GM19397 (cell line): ENCODE measurements around the gene RTP3.
"Not testable (repeated sequence)": the region's sequence is repeated elsewhere in the genome, so short reads cannot be mapped to it uniquely, and the experiment has no call there.

Source experiments
- ATAC-seq: cut with Tn5 transposase; IDR thresholded peaks from one replicate; pipeline ENCODE4 v1.9.1; 2021; ENCODE audit warnings: mild to moderate bottlenecking, moderate library complexity; ENCODE audit not compliant: unreplicated experiment

The RTP3 gene

GRCh38 chr3:46490338-46491084 is 7.3 kb upstream of the RTP3 start:
- ATAC-seq, result no peak

GRCh38 chr3:46491089-46492070 is 6.4 kb upstream of the RTP3 start:
- no peak for ATAC-seq

GRCh38 chr3:46492890-46493547 is 4.8 kb upstream of the RTP3 start:
- no peak for ATAC-seq

- ATAC-seq, result not testable (repeated sequence)
Observed at GRCh38 chr3:46494491-46494890, 3.3 kb upstream of the RTP3 start.

- no peak for ATAC-seq
Observed at GRCh38 chr3:46495901-46496456, 1.8 kb upstream of the RTP3 start.

GRCh38 chr3:46496746-46497555 is 825 bp upstream of the RTP3 start:
- no peak for ATAC-seq

- ATAC-seq, result no peak
Observed at GRCh38 chr3:46498916-46499519, 1.2 kb downstream of the RTP3 start.

- no peak for ATAC-seq
Observed at GRCh38 chr3:46500656-46501635, 3.2 kb downstream of the RTP3 start.

- ATAC-seq, result no peak
Observed at GRCh38 chr3:46501702-46502101, 3.9 kb downstream of the RTP3 start.

GRCh38 chr3:46503200-46503874 is 5.6 kb downstream of the RTP3 start:
- no peak for ATAC-seq

- ATAC-seq, result no peak
Observed at GRCh38 chr3:46504789-46505188, 7.0 kb downstream of the RTP3 start.

GRCh38 chr3:46505953-46506352 is 8.2 kb downstream of the RTP3 start:
- ATAC-seq, result no peak

GRCh38 chr3:46506526-46506925 is 8.8 kb downstream of the RTP3 start:
- ATAC-seq, result no peak

- no peak for ATAC-seq
Observed at GRCh38 chr3:46508850-46509591, 11.2 kb downstream of the RTP3 start.

- no peak for ATAC-seq
Observed at GRCh38 chr3:46509661-46510187, 11.9 kb downstream of the RTP3 start.

- ATAC-seq, result no peak
Observed at GRCh38 chr3:46512191-46512749, 14.5 kb downstream of the RTP3 start.

- no peak for ATAC-seq
Observed at GRCh38 chr3:46516521-46516920, 18.7 kb downstream of the RTP3 start.
